Stimulated activated CD4-positive, alpha-beta T cell treated with anti-CD3 and anti-CD28 coated beads, Interleukin-2, amount 100 ng/mL, for 4 hours (primary cell): ENCODE results near the gene PYY.
"Not testable (repeated sequence)": the region's sequence is repeated elsewhere in the genome, so short reads cannot be mapped to it uniquely, and the experiment has no call there.

Experiments
- DNase-seq: peaks from one replicate; pipeline ENCODE4 v3.0.0-alpha.2; 2020; ENCODE audit warnings: low read depth

Gene PYY

DNA sequence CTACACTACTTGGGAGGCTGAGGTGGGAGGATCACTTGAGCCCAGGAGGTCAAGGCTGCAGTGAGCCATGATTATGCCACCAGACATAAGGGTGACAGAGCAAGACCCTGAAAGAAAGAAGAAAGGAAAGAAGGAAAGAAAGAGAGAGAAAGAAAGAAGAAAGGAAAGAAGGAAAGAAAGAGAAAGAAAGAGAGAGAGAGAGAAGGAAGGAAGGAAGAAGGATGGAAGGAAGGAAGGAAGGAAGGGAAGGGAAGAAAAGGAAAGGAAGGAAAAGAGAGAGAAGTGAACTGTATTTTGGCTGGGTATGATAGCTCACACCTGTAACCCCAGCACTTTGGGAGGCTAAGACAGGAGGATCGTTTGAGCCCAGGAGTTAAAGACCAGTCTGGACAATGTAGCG lies 24.3 kb upstream of the PYY start:
- no peak for DNase-seq

DNA sequence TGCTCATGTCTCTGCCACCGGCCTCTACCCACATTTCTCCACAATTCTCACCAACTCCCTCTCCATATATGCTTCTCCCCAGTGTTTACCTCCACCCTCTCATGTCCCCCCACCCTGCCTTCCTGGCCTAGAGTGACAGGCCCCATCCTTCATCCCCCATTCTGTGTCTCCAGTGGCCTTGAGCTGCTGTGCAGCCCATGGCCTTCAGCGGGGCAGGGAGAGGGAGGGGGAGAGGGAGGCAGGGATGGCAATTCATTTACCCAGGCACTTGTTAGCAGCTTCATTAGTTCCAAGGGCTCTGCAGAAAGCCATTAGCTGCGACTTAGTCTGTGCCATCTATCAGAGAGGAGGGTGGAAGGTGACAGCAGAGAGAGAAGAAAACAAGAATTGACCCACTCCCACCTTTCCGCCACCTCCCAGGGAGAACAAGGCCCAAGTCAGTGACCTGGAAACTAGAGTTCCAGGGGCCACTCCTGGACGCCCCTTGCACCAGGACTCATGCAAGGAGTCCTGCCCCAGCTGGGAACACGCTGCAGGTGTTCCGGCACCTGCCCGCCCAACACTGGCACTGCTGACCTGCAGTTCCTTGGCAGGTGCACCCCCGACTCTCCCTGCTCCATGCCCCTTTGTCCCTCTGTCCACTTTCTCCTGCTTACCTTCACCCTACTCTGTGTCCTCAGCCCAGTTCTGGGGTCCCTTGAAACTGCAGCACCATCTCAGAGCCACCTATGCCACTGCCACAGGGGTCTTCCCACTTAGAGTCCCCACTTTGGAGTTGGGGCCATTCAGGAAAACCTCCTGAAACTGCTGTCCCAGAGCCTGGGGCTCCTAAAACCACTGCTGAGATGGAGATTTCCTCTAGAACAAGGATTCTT lies 23.5 kb upstream of the PYY start:
- DNase-seq, result no peak

DNA sequence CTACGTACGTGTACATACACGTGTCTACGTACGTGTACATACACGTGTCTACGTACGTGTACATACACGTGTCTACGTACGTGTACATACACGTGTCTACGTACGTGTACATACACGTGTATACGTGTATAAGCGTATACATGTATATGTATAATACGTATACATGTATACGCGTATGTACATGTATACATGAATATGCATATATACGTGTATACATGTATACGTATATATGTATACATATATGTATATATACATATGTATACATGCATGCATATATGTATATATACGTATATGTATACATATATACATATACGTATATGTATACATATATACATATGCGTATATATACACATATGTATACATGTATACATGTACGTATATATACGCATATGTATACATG lies 22.2 kb upstream of the PYY start:
- no peak for DNase-seq

DNA sequence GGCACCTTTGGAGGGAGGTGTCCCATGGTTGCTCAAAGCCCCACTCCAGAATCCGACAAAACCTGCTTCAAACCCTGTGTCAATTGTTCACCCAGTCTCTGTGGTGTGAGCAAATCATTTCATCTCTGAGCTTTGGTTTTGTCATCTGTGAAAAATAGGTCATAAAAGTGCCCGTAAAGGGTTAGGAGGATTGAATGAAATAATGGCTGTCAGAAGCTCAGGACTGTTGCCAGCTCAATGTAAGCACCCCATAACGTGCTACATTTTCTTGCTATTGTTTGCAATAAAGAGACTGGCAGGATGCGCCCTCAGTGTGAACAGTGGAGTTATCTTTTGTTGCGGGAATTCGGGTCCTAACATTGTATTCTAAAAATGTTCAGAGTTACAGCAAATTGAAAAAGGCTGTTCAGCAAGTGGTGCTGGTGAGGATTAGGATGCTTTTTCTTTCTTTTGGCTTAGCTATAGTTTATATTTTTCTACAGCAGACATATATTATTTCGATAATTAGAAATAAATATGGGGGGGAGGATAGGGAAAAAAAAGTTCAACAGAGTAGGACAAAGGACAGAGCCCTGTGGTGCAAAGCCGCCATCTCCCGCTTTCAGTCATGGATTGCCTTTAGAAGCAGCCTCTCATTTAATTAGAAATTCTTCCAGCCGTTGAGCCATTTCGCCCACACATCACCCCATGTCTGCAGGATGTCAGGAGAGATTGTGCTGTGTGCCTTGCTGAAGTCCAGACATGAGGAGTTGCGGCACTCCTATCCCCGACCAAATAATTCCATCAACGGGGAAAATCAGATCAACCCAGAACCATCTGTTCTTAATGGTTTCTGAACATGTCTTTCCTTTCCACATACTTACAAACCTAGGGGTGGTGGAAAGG lies 20.9 kb upstream of the PYY start:
- no peak for DNase-seq

DNA sequence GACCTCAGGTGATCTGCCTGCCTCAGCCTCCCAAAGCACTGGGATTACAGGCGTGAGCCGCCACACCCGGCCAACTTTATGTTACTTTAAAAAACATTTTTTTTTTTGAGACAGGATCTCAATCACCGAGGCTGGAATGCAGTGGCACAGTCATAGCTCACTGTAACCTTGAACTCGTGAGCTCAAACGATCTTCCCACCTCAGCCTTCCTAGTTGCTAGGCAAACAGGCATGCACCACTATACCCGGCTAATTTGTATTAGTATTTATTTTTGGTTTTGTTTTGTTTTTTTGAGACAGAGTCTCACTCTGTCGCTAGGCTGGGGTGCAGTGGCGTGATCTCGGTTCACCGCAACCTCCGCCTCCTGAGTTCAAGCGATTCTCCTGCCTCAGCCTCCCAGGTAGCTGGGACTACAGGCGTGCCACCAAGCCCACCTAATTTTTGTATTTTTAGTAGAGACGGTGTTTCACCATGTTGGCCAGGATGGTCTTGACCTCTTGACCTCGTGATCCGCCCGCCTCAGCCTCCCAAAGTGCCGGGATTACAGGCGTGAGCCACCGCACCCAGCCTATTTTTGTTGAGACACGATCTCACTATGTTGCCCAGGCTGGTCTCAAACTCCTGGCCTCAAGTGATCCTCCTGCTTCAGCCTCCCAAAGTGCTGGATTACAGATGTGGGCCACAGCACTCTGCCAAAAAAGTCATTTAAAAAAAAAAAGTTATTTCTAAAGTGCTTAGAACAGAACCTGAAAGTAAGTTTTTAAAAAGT lies 18.9 kb upstream of the PYY start:
- not testable (repeated sequence) for DNase-seq

DNA sequence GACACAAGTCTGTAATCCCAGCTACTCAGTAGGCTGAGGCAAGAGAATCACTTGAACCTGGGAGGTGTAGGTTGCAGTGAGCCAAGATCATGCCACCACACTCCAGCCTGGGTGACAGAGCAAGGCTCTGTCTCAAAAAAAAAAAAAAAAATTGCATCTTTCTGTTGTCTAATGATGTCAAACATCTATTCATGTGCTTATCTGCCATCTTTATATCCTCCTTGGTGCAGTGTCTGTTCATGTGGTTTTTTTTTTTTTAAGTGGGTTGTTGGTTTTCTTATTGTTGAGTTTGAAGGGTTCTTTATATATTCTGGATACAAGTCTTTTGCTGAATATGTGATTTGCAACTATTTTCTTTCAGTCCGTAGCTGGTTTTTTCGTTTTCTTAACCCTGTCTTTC lies 17.7 kb upstream of the PYY start:
- not testable (repeated sequence) for DNase-seq

DNA sequence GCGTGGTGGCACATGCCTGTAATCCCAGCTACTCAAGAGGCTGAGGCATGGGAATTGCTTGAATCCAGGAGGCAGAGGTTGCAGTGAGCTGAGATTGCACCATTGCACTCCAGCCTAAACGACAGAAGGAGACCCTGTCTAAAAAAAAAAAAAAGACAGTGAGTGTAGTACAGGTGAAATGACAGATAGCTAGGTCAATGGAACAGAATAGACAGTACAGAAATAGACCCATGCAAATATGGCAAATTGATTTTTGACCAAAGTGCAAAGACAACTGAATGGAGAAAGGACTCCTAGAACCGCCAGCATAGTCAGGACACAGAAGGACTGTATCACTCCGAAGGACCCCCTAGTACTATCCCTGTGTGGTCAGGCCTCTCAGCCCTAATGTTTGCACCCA lies 16.6 kb upstream of the PYY start:
- DNase-seq, result no peak

DNA sequence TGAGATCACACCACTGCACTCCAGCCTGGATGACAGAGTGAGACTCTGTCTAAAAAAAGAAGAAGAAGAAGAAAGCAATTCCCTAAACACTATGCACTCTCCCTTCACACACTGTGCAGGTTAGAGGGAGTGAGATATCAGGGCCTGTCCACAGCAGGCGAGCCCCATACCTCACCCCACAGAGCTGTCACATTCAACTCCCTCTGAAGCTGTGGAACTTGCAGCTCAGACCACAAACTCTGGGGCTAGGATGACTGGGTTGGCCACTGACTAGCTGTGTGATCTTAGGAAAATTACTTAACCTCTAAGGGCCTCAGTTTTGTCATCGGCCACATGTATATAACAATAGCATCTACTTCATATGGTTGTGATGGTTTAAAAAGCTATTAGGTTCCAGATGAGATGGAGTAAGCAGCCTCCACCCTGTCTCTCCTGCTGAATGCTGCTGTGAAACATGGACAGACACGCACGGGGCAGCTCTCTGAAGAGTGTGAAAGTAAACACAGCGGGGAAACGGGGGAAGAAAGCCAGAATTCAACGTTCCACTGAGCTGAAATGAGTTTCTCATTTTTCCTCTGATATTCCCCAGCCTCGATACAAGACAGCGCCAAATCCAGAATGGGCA lies 13.6 kb upstream of the PYY start:
- no peak for DNase-seq

DNA sequence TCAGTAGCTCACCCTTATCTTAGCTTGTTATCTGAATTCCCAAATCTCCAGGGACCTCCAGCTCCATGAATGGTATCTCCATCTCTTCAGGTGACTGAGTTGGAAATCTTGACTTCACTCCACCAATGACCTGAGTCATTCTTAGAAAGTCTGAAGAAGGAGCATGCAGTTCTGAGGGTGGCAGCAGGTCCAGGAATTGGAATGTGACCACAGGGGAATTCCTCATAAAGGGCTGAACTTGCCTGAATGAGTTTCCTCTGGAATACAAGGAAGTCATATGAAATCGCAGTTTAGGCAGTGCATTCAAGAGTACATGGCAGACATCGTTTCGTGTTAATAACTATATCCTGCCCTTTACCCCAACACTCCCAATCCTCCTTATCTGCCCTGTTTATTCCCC lies 12.5 kb upstream of the PYY start:
- DNase-seq, result no peak

DNA sequence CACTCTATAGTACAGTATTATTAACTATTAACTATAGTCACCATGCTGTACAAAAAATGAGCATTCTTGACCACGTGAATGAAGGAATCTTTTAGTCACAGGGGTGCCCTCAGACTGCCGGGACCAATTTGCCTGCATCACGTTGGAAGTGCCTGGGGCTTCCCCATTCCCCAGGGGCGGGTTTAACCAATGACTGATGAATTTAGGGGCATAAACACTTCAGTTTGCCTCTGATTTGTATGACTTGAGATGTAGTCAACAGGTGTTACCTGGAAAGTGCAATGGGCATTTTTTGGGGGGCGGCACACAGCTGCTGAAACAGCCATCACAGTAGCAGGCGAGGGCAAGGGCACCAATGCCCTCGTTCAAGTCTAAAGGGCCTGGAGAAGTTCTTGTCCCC lies 8.7 kb upstream of the PYY start:
- DNase-seq, result no peak

DNA sequence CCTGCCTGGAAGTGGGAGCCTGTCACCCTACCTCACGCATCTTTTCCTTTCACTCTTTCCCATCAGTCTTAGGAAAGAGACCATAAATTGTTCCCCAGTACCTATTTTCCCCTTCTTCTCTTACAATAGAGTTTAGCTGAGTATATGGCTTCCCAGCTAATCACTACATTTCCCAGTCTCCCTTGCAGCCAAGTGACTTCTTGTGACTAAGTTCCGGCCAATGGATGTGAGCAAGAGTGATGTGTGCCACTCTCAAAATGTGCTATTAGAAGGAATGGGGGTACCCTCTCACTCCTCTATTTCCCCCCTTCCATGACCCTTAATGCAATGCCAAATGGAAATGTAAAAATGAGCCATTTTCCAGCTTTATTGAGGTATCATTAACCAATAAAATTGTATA lies 8.2 kb upstream of the PYY start:
- no peak for DNase-seq

DNA sequence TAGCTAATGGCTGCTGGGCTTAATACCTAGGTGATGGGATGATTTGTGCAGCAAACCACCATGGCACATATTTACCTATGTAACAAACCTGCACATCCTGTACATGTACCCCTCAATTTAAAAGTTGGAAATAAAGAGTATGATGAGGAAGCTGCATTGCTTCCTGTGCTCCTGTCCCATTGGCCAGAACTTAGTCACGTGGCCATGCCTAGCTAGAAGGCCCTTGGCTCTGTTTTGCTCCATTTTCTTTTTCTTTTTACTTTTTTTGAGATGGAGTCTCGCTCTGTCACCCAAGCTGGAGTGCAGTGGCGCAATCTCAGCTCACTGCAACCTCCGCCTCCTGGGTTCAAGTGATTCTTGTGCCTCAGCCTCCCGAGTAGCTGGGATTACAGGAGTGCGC lies 7.6 kb upstream of the PYY start:
- DNase-seq, result not testable (repeated sequence)

DNA sequence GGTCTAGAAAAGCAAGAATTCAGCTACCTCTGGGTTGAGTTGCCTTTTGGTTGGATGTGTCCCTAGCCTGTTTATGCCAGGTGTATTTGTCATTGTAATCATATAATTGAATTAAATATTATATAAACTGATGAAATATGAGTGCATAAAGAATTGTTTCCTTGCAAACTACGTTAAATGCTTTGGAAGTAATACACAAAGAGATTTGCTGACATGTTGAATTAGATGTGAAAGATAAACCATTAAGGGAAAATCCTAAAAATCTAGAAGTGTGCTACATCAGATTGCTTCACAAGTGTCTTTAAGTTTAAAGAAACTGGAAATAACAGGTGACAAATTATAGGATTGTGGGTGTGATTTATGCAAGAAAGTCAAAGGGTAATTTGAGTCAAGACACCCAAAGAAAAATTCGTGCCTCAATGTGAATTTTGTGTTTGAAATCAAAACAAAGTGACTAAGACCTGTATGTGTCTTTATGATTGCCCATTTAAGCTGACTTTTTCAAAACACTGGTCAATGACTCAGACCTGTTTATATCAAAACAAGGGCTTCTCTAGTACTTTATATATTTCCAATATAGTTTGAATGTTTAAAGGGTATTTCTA lies 5.1 kb upstream of the PYY start:
- no peak for DNase-seq

DNA sequence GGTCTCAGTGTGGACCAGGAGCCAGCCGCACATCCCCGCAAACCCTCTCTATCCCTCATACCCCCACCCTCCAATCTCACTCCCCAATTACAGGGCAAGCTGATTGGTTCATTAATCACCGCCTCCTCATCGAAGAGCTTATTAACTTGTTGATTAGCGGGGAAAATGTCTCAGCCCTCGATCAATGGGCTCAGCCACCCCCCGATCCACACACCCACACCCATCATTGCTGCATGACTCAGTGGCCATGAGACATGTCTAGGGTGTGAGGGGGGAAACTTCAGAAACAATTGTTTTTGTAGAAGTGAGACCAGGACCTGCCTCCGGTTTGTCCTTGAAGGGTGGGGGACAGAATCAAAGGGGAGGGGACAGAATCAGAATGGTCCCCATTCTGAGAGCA lies 2.5 kb upstream of the PYY start:
- DNase-seq, result no peak

DNA sequence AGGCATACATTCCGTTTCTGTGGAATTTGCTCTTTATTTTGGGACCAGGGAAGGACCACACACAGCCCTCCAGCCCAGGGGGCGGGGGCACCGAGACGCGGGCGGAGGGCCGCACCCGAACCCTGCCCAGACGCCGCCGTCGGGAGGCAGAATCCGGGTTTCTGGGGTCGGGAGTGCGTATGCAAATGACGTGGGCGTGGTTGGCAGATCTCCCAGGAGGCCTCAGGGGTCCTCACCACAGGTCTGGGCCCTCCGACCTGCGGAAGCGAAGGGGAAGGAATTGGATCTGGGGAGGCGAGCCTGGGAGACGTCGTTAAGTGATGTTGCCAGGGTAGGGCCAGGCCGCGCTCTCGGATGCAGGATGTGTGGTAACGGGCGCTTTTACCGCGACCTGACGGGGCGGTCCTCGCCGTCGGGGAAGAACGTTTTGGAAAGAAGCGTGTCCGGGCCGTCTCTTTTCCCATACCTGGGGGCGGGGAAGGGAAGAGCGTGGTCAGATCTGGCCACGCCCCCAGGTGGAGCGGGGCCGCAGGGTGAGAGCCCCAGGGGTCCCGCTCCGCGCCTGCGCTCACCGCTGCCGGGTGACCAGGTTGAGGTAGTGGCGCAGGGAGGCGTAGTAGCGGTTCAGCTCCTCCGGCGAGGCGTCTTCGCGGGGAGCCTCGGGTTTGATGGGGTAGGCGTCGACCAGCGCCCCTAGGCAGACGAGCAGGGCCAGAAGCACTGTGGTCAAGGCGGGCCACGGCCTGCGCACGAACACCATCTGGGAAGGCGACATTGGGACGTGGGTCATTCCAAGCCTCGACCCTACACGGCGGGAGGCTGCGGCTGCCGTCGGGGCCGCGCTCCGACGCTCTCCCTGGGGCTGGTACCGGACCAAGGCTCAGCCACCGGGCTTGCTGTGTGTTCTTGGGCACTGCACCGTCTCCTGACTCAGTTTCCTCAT lies 745 bp downstream of the PYY start:
- no peak for DNase-seq

DNA sequence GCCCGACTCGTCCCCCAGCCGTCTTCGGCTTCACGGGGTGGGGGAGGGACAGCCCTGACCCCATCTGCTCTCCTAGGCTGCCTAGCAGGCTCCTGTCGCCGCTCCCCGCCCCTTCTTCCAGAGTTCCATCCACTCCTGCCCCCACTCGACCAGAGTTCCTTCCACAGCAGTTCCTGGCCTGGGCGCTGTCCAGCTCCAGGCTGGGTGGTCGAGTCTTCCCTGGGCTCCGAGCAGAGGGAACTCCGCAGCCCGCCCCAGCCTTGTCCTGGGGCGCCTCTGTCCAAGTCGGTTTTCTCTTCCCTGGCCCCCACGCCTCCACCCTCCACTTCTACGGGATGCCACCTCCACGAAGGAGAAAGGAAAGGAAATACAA lies 1.4 kb downstream of the PYY start:
- no peak for DNase-seq

DNA sequence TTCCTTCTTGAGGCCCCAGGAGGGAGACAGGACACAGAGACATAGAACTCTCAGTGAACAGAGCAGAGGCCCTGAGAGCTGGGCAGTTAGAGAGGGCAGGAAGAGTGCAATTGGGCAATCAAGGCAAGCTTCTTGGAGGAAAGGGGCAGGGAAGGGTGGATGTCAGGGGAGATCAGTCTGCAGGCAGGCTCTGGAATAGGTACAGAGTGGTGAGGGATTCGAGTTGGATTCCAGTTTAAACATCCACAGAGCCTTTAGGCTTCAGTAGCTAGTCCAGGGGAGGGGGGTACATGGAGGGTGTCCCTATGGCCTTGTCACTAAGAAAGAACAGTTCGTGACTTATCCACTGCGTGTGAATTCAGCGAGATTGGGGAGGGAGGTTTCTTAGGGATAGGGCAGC lies 2.0 kb downstream of the PYY start:
- no peak for DNase-seq

DNA sequence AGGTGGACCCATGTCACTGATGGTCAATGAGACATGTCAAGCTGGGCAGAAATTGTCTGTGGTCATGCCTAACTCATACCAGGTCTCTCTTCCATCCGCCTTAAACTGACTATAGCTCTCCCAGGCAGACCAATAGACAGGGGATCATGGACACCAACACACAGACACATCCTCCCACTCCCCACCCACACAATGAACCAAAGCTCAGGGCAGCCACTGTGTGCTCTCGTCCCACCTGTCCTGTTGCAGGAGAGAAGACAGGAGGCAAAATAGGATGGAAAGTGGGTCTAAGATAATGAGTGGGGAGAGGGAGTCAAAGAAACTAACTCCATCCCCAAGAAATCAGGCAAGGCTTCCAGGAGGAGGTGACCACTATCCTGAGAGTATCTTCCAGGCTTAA lies 3.2 kb downstream of the PYY start:
- DNase-seq, result no peak

DNA sequence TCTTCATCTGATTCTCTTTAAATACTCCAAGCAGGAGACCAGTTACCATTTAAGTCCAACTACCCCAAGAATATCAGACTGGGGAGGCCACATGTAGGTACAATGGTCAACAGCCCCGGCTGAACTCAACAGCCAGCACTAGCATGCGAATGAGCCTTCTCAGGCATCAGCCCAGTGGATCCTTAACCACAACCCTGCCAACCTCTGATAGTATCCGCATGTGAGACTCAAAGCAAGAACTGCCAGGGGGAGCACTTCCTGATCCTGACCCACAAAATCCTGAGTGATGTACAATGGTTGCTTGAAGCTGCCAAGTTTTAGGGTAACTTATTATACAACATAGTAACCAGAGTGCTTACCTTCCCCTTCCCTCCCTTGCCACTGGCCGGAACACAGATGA lies 4.0 kb downstream of the PYY start:
- no peak for DNase-seq

DNA sequence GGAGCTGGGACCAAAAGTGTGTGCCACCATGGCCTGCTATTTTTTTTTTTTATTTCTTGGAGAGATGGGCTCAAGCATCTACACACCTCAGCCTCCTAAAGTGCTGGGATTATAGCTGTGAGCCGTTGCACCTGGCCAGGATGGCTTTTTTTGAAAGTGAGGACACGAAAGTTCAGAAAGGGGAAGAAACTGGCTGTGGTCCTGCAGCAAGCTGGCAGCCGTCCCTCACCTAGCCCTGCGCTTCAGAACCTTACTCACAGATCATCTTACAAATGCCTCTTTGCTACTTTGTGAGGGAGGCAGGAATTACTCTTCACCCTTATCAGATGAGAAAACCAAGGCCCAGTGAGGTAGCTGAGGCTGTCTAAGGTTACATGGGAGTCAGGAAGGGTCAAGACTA lies 7.0 kb downstream of the PYY start:
- no peak for DNase-seq
